Measurements from ENCODE around the gene SUCLG2. TPM values are rescaled to one million over a fixed set of nuclear protein-coding genes. Genes with fewer than 3 reads are reported as not detected.
"Not testable (repeated sequence)": the region's sequence is repeated elsewhere in the genome, so short reads cannot be mapped to it uniquely, and the experiment has no call there.

The SUCLG2 gene
- total and polyA plus RNA-seq, 2 experiments from 2014 or later = 49.9 TPM

GRCh38 chr3:67592057-67592456 lies 62.4 kb downstream of the SUCLG2 start:
- no peak for DNase-seq
- H3K4me3 ChIP-seq = no peak overlapping the region
- no peaks in the 10 kb centered on the region for H3K36me3 ChIP-seq (ENCODE audit: low read depth)
- in situ Hi-C loops (cut with MboI) = no loop called here
- H3K9me3 ChIP-seq (ENCODE audit: low read depth) = no peaks in the 10 kb centered on the region
- TF ChIP-seq EZH2phosphoT487 (IDR thresholded peaks at IDR 0.05; ENCODE audit: insufficient read depth, low read depth) = no peak
- no peak for TF ChIP-seq EZH2 (IDR thresholded peaks at IDR 0.05; ENCODE audit: insufficient read depth, poor library complexity, severe bottlenecking)
- no peak overlapping the region for H3K4me2 ChIP-seq (ENCODE audit: unreplicated experiment)
- H3K79me2 ChIP-seq (ENCODE audit: insufficient read depth) = peaks cover 41% of the 10 kb centered on the region
- no peaks in the 10 kb centered on the region for H3K27me3 ChIP-seq (replicated peaks; ENCODE audit: insufficient read depth)
- H3K9me2 ChIP-seq (ENCODE audit: insufficient read depth) = no peaks in the 10 kb centered on the region
- no peak overlapping the region for H2AFZ ChIP-seq
- 0 out of 2 replicates have a peak, but pooled peaks cover 5% of the 10 kb centered on the region for H3F3A ChIP-seq (ENCODE audit: insufficient read depth)
- H3K4me1 ChIP-seq (ENCODE audit: insufficient read depth) = no peaks in the 10 kb centered on the region
- no peak overlapping the region for H3K27ac ChIP-seq
- no peak overlapping the region for H3K9ac ChIP-seq
- no peaks in the 10 kb centered on the region for H4K20me1 ChIP-seq (ENCODE audit: insufficient read depth)

GRCh38 chr3:67587811-67588210 lies 66.6 kb downstream of the SUCLG2 start:
- Histone ChIP-seq H3F3A (ENCODE audit: insufficient read depth) (no peaks in the 10 kb centered on the region), H3K4me3 (no peak overlapping the region), H3K27ac (no peak overlapping the region), H3K4me1 (ENCODE audit: insufficient read depth) (no peaks in the 10 kb centered on the region), H4K20me1 (ENCODE audit: insufficient read depth) (no peaks in the 10 kb centered on the region; the same call in 1 of the 2 replicates), H3K4me2 (ENCODE audit: unreplicated experiment) (no peak overlapping the region), H3K9me3 (ENCODE audit: low read depth) (no peaks in the 10 kb centered on the region), H3K9me2 (ENCODE audit: insufficient read depth) (no peaks in the 10 kb centered on the region), H2AFZ (no peak overlapping the region), H3K36me3 (ENCODE audit: low read depth) (no peaks in the 10 kb centered on the region), H3K79me2 (ENCODE audit: insufficient read depth) (peaks cover 54% of the 10 kb centered on the region), H3K27me3 (replicated peaks; ENCODE audit: insufficient read depth) (no peaks in the 10 kb centered on the region), H3K9ac (no peak overlapping the region)
- no peak for DNase-seq
- TF ChIP-seq EZH2phosphoT487 (IDR thresholded peaks at IDR 0.05; ENCODE audit: insufficient read depth, low read depth) (no peak), EZH2 (IDR thresholded peaks at IDR 0.05; ENCODE audit: insufficient read depth, poor library complexity, severe bottlenecking) (no peak)
- in situ Hi-C loops (cut with MboI) = no loop called here

- no peak for TF ChIP-seq EZH2 (IDR thresholded peaks at IDR 0.05; ENCODE audit: insufficient read depth, poor library complexity, severe bottlenecking)
- TF ChIP-seq EZH2phosphoT487 (IDR thresholded peaks at IDR 0.05; ENCODE audit: insufficient read depth, low read depth) = no peak
- no peaks in the 10 kb centered on the region for H3K4me1 ChIP-seq (ENCODE audit: insufficient read depth)
- no peak overlapping the region for H2AFZ ChIP-seq
- no peaks in the 10 kb centered on the region for H3K9me3 ChIP-seq (ENCODE audit: low read depth)
- H3K9me2 ChIP-seq (ENCODE audit: insufficient read depth) = no peaks in the 10 kb centered on the region
- no peaks in the 10 kb centered on the region; the same call in 1 of the 2 replicates for H4K20me1 ChIP-seq (ENCODE audit: insufficient read depth)
- no peak overlapping the region for H3K4me2 ChIP-seq (ENCODE audit: unreplicated experiment)
- DNase-seq = no peak
- no peaks in the 10 kb centered on the region for H3K27me3 ChIP-seq (replicated peaks; ENCODE audit: insufficient read depth)
- no peaks in the 10 kb centered on the region for H3F3A ChIP-seq (ENCODE audit: insufficient read depth)
- H3K79me2 ChIP-seq (ENCODE audit: insufficient read depth) = peaks cover 51% of the 10 kb centered on the region
- H3K36me3 ChIP-seq (ENCODE audit: low read depth) = no peaks in the 10 kb centered on the region
- in situ Hi-C loops (cut with MboI) = no loop called here
- H3K27ac ChIP-seq = no peak overlapping the region
- no peak overlapping the region for H3K4me3 ChIP-seq
- 61 to 64% methylated on average over 4 of the region's 4 CpGs for WGBS, 2 experiments (ENCODE audit: low coverage in 1 of 2, low lambda C conversion rate in 2 of 2, missing lambda C conversion rate in 2 of 2)
- H3K9ac ChIP-seq = no peak overlapping the region
These were observed 67.1 kb downstream of the SUCLG2 start for GRCh38 chr3:67587301-67587700.

- H3F3A ChIP-seq (ENCODE audit: insufficient read depth); H2AFZ ChIP-seq; H3K36me3 ChIP-seq (ENCODE audit: low read depth); H3K9me2 ChIP-seq (ENCODE audit: insufficient read depth); H3K27me3 ChIP-seq (replicated peaks; ENCODE audit: insufficient read depth); H3K4me3 ChIP-seq; in situ Hi-C loops (cut with MboI); H3K9me3 ChIP-seq (ENCODE audit: low read depth); H3K4me2 ChIP-seq (ENCODE audit: unreplicated experiment); H3K9ac ChIP-seq; DNase-seq; H3K27ac ChIP-seq; H4K20me1 ChIP-seq (ENCODE audit: insufficient read depth); H3K4me1 ChIP-seq (ENCODE audit: insufficient read depth): not testable (repeated sequence)
- peaks cover 35% of the 10 kb centered on the region for H3K79me2 ChIP-seq (ENCODE audit: insufficient read depth)
- WGBS, 2 experiments (ENCODE audit: low coverage in 1 of 2, low lambda C conversion rate in 2 of 2, missing lambda C conversion rate in 2 of 2) = 88 to 95% methylated on average over 3 of the region's 3 CpGs
These were observed 69.8 kb downstream of the SUCLG2 start for GRCh38 chr3:67584608-67585007.

GRCh38 chr3:67580430-67581000 lies 73.9 kb downstream of the SUCLG2 start:
- Histone ChIP-seq H3K27ac (no peak overlapping the region), H3K9me2 (ENCODE audit: insufficient read depth) (no peaks in the 10 kb centered on the region), H2AFZ (no peak overlapping the region), H3K9me3 (ENCODE audit: low read depth) (no peaks in the 10 kb centered on the region), H3K27me3 (replicated peaks; ENCODE audit: insufficient read depth) (no peaks in the 10 kb centered on the region), H3F3A (ENCODE audit: insufficient read depth) (no peaks in the 10 kb centered on the region), H3K4me3 (no peak overlapping the region), H4K20me1 (ENCODE audit: insufficient read depth) (no peaks in the 10 kb centered on the region; the same call in 1 of the 2 replicates), H3K9ac (no peak overlapping the region), H3K4me1 (ENCODE audit: insufficient read depth) (no peaks in the 10 kb centered on the region), H3K79me2 (ENCODE audit: insufficient read depth) (peaks cover 22% of the 10 kb centered on the region), H3K4me2 (ENCODE audit: unreplicated experiment) (no peak overlapping the region), H3K36me3 (ENCODE audit: low read depth) (no peaks in the 10 kb centered on the region)
- TF ChIP-seq EZH2 (IDR thresholded peaks at IDR 0.05; ENCODE audit: insufficient read depth, poor library complexity, severe bottlenecking) (no peak), EZH2phosphoT487 (IDR thresholded peaks at IDR 0.05; ENCODE audit: insufficient read depth, low read depth) (no peak)
- no peak for DNase-seq
- WGBS, 2 experiments (ENCODE audit: low coverage in 1 of 2, low lambda C conversion rate in 2 of 2, missing lambda C conversion rate in 2 of 2) = 86 to 89% methylated on average over 6 of the region's 6 CpGs
- in situ Hi-C loops (cut with MboI) = no loop called here
